Cerebellar cortex (tissue), 1 donor: ENCODE data around the gene LRRC63.
"Not testable (repeated sequence)": the region's sequence is repeated elsewhere in the genome, so short reads cannot be mapped to it uniquely, and the experiment has no call there.

Source experiments
- DNase-seq: peaks from one replicate; pipeline ENCODE4 v3.0.0-alpha.2; 2015; ENCODE audit warnings: low spot score

Gene LRRC63, protein sequence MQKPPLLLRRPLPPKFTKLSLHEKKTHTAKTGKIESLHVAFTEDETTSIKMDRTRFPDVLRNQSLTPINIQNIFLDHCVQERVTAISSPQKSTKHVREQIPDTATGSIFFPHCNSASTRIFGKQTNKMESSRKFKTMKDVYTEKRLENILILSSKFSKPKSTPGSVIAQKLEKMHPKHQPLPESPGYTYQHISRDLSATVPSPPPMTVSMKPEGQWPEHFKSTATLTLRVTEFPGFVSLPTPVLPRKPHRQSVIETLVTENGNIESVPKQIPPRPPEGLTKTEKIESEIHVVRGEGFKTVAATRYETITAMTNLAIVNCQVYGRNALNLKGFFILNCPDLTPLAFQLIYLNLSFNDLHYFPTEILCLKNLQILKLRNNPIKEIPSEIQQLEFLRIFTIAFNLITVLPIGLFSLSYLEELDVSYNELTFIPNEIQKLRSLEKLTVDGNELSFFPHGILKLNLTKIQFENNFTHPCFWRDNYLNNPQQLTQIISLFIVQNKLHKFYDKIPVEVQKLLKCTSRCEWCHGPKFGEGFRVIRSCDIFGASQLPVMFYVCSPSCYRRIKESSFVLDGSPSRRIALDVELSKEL

DNA sequence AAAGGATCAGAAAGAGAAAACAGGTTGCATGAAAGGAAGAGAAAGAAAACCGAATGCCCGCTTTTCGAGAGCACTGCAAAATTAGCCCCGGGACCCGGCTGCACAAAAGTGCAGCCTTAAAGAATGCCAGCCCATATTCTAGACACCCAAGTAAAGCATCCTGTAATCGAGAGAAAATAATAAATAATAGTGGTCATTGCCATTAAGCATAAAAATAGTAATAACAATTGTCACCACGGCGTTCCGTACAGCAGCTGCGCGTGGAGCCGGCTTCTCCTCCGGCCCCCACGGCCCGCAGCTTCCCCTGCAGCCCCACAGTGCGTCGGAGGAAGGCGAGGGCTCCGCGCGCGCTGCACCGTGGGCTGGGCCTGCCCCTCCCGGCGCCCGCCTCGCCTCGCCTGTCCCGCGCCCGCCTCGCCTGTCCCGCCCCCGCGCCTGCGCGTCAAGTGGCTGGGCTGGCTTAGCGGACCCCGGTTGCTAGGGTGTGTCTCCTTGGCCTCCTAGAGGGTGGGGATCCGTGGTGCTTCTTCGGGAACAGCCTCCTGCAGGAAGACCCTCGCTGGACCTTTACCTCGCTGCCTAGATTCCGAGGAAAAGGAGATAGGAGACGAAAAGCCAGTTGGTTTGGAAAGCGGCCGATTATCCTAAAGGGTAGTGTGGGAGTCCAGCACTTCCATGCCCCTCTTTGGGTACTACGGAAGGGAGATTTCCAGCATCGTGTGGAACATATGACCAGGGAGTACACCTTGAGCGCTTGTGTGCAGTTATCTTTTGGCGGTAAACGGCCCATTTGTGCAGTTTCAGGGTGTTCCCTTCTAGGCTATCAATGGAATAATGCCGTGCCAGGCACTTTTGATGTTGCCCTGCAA is at the start of gene LRRC63:
LRRC63 (plus strand) TSS at position 446 of the 869 bp plus-strand sequence. CDS start 1,107 bp downstream, outside the sequence.
- peak; percentile 1 for DNase-seq

DNA sequence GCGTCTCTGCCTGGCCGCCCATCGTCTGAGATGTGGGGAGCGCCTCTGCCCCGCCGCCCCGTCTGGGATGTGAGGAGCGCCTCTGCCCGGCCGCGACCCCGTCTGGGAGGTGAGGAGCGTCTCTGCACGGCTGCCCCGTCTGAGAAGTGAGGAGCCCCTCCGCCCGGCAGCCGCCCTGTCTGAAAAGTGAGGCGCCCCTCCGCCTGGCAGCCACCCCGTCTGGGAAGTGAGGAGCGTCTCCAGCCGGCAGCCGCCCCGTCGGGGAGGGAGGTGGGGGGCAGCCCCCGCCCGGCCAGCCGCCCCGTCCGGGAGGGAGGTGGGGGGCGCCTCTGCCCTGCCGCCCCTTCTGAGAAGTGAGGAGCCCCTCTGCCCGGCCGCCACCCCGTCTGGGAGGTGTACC is 49.0 kb upstream of the LRRC63 start:
- DNase-seq = not testable (repeated sequence)

DNA sequence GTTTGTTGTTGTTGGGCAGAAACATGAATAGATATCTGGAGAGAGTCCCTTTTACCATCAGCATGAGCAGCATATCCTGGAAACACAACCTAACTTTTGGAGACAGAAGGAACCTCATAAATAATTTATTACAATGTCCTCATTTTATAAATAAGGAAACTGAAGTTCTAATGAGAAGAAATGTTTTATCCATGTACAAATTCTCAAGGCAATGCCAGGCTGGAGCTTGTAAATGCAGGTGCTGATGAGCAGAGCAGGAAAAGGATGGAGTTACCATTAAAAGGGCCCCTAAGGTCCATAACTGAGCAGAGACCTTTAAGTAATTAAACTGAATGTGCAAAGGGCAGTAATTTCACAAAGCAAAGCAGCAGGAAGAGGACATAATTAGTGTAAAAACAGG is 47.1 kb upstream of the LRRC63 start:
- no peak for DNase-seq

DNA sequence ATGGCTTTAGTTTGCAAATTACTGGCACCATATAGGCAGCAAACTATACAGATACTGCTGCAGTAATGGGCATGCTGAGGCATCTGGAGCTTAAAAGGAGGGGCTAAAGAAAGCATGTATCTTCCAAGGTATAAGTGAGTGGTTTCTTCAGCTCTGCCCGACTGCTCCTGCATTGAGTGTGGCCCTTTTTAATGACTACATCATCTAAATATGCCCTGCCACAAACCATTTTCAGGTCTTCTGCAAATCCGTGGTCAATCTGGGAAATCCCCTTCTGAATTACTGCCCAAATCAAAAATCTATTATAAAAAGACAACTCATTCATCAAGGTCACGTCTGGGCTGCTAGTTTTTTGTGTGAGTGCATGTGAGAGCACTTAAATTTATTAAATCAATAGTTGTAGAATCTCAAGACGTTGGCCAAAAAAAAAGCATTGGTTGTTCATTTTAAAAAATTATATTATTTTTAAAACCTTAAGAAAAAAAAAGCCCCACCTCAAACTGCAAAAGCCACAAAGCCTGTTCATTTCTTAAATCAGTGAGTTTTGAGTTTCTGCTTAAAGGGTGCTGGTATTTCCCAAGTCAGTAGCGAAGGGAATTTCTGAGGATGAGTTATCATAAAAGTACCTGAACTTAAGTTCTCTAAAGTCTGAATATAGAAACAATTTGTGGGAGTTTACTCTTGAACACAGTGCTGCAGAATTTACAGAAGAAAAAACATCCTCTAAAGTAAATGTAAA is 46.1 kb upstream of the LRRC63 start:
- DNase-seq = no peak

DNA sequence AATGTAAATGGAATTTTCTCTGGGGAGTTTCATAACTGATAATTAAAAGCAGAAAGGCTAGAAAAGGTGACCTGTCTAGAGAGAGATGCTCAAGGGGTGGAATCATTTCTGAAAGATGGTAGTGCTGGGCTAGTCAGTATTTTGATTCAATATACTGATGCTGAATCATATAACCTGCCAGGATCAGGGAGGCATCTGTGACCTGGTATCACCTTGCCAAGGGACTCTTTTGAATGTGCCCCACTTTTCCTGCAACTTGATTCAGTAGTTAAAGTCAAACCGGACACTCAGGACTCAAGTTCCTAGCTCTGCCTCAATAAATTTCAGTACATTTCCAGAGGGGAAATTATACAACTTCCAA is 45.5 kb upstream of the LRRC63 start:
- DNase-seq = no peak

DNA sequence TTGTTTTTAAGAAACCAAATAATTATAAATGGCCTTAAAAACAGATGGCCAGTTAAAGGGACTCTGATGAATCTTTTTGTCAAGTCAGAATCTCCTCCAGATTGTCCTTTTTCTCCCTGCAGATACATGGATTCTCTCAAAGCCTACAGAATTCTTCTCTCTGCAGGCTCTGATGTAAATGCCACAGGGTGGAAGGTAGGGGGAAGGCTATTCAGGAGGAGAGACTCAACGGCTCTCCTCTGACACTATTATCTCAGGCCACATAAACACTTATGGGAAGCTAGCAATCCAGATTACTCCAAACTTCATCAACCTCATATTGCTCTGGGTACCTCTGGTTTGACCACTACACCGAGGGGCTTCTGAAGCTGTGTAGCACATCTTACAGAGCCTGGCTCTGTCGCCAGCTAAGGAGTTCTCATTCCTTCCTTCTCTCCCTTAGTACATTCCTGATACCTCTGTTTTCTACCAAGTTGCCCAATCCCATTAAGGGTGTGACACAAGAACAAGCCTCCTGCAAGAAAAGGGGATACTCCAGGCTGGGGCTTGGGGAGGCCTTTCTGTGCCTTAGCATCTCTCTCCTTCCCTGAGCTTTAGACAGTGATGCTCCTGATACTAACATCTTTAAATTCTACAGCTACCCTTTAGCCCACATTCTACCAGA is 44.6 kb upstream of the LRRC63 start:
- no peak for DNase-seq

DNA sequence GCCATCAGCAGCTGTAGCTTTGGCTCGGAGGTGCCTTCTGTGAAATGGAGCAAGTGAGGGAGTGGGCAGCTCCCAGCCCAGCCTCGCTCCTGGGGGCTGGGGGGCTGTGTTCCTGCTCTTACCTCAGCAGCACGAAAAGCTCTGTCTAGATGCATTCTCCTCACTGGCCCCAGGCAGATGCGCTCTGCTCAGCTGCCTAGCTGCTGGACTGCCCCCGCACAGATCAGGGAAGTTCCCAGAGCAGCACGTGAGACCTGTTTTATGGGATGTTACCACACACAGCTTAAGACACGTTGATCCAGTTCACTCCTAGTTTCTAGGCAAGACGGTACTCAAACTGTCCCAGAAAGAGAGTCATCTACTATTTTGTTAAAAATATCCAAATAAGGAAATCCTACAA is 43.4 kb upstream of the LRRC63 start:
- no peak for DNase-seq

DNA sequence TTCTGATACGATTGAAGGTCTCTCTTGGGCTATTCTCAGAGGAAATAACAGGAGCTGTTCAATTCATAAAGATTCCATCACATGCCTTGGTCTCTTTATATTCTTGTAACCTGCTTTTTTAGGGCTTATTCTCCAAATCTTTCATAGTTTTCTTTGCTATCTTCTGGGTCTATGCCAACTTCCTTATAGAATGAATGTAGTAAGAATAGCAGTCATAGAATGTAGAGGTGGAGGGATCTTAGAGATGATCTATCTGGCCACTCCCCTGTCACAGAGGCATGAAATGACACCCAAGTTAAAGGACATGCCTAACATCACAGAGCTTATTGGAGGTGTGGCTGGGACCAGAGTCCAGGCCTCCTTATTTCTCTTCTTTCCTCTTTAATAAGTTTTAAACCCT is 42.9 kb upstream of the LRRC63 start:
- no peak for DNase-seq

DNA sequence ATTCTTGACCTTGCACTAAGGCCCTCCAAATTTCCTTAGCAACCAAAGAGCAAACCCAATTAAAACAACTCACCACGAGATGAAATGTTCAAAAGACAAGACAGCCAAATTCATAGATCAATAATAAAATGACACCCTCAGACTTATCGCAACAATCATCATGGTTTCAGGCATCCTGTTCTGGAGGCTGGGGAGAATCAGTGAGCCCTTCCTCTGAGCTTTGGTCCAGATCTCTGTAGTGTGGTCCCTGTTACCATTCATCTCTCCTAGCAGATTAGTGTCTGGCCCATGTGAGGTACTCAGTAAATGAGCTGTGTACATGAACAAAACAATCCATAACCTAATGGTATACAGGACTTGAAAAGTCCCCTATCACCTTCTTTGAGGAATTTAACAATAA is 42.0 kb upstream of the LRRC63 start:
- DNase-seq = no peak

DNA sequence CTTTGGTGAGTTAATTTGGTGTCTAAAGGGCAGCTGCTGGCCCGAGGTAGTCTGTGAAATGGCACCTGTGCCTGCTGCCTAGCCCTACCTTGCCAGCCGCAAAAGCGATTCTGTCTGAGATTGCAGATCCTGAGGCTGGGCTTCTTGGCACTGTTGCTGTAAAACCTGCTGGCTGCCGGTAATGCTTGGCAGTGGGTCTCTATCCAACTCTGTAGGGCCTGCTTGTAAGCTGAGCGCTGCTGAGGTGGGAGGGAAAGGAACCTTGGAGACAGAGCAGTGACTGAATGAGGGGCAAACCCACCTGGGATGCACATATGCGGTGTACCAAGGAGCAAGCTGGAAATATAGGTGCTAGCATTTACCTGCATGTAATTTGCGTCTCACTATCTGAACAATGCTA is 41.5 kb upstream of the LRRC63 start:
- peak; percentile 68 for DNase-seq

DNA sequence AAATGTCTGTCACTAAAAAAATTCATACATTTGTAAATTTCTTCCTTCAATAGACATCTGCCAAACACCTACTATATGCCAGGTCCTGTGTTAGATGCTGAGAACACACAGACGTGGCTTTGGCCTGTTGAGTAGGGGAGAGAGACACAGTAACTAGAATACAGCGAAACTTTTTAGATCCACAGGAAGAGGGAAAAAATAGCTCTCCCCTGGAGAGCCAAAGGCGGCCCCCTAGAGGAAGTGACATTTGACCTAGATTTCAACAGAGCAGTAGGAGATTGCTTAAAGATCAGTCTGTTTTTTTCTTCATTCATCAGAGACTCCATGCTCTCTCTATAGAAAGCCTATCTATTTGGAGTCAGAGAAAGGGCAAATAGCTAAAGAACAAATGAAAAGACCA is 41.0 kb upstream of the LRRC63 start:
- DNase-seq = no peak

DNA sequence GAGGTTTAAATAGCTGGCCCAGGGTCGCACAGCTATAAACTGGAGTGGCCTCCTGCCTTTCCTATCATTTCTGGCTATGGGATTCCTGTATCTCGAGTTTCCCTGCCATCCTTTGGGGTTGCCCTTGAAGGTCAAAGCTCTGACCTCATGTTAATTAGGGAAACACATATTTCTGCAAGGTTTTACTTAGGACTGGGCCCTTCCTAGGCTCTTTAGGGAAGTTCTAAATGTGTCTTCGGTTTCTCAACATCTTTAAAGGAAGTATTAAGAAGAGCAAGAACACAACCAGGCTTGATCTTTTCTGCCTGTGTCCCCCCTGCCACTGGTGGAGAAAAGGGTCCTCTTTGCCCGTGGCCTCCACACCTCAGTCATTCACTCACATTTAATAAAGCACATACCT is 40.5 kb upstream of the LRRC63 start:
- no peak for DNase-seq

DNA sequence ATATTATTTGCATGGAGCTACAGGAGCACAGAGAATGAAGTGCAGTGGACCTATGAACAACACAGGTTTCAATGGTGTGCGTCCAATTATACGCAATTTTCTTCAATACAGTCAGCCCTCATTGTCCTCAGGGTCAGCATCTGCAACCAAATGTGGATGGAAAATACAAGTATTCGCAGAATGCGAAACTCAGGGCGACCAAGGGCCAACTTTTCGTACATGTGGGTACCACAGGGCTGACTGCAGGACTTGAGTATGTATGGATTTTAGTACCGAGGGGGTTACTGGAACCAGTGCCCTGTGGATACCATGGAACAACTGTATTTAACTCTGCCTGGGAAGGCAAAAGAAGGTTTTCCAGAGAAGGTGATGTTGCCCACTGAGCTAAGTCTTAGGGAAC is 40.0 kb upstream of the LRRC63 start:
- DNase-seq = no peak

DNA sequence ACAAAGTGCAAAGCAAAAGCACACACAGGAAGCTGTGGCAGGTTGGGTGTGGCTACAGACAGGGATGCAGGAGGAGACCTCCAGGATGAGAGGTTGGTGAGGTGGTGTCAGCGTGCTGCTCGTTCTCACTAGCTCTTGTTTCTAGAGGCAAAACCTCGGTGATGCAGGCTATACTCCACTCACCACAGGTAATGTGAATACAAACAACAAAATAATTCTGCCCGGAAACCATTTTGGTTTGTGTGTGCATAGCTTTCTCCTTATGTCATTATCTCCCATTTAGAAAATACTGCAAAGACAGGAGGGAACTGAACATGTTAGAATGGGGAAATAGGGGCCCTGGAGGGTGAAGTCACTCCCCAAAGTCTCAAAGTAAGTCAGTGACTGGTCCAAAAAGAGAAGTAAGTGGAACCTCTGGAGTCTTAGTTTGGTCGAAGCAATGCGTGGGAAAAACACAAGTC is 39.2 kb upstream of the LRRC63 start:
- DNase-seq = no peak

DNA sequence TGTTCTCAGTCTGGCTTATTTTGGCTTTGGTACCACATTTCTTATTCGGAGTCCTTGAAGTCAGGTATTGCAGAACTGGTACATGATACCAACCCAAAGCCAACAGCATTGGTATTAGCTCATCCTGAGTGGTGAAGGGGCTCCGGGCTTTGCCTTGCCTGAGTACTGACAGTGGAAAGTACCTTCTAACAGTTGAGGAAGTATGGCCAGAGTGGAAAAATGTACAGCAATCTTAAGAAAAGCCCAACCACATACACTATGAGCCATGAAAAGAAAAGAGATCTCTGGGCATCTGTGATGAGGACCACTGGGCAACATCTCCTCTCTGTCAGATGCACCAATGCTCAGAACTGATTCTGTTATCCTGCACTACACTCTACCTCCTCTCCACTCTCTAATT is 38.1 kb upstream of the LRRC63 start:
- DNase-seq = no peak

DNA sequence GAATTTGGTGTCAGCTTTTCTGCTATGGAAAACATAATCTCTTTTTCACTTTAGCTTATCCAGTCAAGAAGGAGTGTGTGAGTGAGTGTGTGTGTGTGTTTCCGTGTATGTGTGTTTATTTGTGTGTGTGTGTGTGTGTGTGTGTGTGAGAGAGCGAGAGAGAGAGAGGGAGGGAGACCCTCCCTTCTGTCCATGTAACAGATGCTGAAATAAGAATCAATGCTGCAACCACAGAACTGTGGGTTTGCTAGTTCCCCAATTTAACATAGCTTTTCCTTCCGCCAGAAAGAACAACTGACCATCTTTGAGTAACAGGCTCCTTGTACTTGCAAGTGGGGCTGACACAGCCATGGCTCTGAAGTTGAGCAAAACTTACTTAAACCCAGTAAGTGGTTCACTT is 35.0 kb upstream of the LRRC63 start:
- DNase-seq = no peak

DNA sequence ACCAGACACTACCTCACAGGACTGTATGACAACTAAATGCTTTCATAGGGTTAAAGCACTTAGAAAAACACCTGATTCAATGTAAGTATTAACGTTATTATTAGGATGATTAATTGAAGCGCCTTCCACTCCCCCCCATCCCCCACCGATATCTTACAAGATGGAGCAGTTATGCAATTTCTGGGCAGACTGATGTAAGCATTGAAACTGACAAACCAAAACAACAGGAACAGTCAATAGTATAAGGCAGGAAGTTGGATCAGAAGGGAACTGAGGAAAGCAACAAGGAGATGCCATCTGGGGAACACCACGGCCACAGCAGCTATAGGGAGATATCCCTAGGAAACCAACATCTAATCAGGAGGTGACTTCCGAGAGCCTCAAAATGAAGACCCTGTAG is 33.6 kb upstream of the LRRC63 start:
- no peak for DNase-seq

DNA sequence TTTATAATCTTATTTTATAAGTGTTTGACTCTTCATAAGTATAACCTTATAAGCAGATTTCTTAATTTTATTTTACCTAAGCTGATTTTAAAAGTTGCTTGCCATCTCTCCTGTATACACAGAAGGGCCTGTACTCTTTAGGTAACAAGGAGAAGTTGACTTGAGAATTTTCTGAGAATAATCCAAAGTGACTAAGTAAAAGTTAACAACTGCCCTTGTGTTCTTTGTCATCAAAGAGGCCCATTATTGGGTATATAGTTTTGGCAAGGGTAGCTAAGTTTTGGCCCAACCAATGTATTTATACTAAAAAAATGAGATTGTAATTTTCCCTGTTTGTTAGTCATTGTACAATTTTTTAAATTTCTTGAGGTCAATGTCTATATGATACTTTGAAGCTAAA is 32.9 kb upstream of the LRRC63 start:
- no peak for DNase-seq

DNA sequence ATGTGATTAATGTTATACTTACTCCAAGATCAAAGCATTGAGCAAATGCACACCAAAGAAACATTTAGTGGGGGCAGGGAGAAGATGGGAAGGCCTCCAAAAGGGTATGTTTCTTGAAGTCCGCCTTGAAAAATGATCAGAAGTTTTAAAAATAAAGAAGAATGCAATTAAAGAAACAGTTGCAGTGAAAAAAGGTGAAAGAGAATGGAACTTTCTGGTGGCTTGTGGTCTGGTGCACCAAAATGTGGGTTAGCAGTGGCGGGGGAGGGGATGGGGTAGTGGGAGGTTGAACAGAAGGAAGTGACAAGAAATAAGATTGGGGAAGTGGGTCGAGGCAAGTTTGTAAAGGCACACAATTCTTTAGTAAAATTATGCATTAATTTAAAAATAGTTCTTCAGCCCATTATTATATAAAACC is 32.2 kb upstream of the LRRC63 start:
- DNase-seq = no peak

DNA sequence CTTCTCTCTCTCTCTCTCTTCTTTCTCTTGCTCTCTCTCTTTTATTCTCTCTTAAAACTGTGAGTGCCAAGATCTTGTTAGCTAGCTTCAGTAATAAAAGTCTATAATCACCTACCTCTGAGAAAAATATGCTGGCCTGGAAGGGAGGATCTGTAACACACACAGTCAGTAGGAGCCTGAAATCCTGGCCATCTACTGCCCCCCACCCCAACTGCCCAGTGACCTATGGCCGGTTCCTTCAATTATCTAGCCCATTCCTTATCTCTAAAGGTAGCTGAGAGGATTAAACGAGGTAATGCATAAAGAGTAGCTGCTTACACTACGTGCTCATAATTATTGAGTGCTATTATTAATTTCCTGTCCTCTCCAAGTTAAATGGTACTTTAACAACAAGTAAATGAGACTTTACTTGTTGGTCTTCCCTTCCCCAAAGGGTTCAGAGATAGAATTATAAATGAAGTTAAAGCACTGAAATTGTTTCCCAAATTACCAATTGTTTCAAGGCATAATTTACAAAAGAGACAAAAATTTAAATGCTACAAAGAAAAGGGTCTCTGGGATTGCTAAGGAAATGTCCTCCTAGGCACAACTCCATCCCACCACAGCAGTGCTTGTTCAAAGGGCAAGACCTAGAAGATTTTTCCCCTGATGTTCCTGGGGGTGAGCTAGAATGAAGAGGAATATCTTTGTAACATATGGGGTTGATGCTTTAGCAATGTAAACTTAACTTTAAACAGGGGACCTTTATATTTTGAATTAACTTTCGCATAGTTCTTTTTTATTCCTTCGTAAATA is 31.6 kb upstream of the LRRC63 start:
- DNase-seq = no peak

DNA sequence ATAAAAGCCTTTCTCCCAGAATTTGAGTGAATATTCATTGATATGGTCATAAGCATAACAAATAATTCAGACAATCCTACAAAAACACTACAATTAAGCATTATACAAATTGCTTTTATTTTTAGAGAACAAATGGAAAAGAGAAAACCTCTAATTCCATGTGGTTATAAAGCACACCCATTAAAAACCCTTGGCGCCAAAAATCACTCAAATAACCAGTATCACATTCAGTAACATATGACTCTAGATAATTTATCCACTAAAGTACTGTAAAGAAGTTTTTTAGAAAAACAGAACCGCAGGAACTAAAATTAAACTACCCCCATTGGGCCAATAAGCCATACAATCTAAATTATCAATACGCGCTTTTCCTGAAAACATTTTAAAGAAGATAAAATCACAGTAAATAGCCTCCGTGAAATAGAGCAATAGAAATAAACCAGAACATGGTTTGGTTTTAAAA is 30.3 kb upstream of the LRRC63 start:
- DNase-seq = no peak
